Choroid plexus epithelial cell (primary cell): ENCODE data around the gene EHBP1.
A peak's percentile ranks its signal among the peaks of the same experiment; 100 is the strongest.

Experiments used
- DNase-seq: peaks from one replicate; pipeline ENCODE4 v3.0.0-alpha.2; 2010; ENCODE audit warnings: low read depth
- H3K4me3 ChIP-seq: 2 replicates; pipeline ENCODE4 v1.5.1; 2011; ENCODE audit warnings: low read depth, mild to moderate bottlenecking, control low read depth, low read length, moderate library complexity
- TF ChIP-seq, protein P1 (sequence below): conservative IDR thresholded peaks from 2 replicates; pipeline ENCODE4 v1.5.1; 2011; ENCODE audit warnings: low read depth, mild to moderate bottlenecking, control low read depth, inconsistent platforms, low read length, moderate library complexity

The EHBP1 gene

DNA sequence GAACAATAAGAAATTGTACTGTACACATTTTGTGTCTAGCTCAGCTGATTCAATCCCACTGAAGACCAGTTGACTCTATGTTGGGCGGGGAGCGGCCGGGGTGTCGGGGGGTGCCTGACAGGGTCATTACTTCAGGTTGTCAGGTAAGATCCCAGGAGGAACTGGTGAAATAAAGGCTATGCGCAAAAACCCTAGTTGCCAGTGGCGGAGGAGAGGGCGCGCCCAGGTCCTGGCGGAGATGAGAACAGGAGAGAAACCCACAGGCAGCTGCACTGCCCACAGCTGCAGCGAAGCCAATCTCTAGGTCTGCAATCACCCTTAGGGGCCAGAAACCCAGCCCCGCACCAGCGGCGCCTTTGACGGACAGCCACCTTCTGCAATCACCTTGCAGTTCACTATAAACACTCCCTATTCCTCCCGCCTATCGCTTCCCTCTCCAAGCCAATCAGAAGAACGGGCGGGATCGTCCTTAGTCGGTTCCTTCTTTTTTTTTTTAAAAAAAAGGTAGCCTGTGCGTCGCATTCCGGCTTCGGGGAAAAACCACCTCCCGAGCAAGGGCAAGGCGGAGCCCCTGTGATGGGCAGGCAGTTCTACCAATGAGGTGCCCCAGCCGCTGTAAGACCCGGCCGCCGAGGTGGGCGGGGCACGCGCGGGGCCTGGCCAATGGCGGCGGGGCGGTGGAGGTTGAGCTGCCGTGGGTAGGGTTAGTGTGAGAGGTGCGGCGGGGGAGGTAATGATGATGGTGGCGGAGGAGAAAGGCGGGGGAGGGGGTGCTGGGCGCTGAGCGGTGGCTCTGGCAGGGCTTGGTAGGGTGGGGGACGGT lies at the start of gene EHBP1:
Gene EHBP1, plus strand, starts transcription at position 707 of the 823 bp plus-strand sequence. CDS start 1,479 bp downstream, outside the sequence.
- H3K4me3 ChIP-seq = peak within 1 kb of the TSS; percentile 83
- peak; percentile 100 for DNase-seq
- TF ChIP-seq, protein P1, sequence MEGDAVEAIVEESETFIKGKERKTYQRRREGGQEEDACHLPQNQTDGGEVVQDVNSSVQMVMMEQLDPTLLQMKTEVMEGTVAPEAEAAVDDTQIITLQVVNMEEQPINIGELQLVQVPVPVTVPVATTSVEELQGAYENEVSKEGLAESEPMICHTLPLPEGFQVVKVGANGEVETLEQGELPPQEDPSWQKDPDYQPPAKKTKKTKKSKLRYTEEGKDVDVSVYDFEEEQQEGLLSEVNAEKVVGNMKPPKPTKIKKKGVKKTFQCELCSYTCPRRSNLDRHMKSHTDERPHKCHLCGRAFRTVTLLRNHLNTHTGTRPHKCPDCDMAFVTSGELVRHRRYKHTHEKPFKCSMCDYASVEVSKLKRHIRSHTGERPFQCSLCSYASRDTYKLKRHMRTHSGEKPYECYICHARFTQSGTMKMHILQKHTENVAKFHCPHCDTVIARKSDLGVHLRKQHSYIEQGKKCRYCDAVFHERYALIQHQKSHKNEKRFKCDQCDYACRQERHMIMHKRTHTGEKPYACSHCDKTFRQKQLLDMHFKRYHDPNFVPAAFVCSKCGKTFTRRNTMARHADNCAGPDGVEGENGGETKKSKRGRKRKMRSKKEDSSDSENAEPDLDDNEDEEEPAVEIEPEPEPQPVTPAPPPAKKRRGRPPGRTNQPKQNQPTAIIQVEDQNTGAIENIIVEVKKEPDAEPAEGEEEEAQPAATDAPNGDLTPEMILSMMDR = no peak

GRCh38 chr2:62657783-62658182 lies 47.7 kb upstream of the EHBP1 start:
- DNase-seq = no peak
- no peak overlapping the region for H3K4me3 ChIP-seq
- TF ChIP-seq, protein P1 = no peak

GRCh38 chr2:62658891-62659290 lies 46.6 kb upstream of the EHBP1 start:
- TF ChIP-seq, protein P1 = no peak
- DNase-seq = no peak
- no peak overlapping the region for H3K4me3 ChIP-seq

- H3K4me3 ChIP-seq = no peak overlapping the region
- DNase-seq = no peak
- TF ChIP-seq, protein P1 = no peak
Measured at GRCh38 chr2:62660087-62660486, 45.4 kb upstream of the EHBP1 start.

DNA sequence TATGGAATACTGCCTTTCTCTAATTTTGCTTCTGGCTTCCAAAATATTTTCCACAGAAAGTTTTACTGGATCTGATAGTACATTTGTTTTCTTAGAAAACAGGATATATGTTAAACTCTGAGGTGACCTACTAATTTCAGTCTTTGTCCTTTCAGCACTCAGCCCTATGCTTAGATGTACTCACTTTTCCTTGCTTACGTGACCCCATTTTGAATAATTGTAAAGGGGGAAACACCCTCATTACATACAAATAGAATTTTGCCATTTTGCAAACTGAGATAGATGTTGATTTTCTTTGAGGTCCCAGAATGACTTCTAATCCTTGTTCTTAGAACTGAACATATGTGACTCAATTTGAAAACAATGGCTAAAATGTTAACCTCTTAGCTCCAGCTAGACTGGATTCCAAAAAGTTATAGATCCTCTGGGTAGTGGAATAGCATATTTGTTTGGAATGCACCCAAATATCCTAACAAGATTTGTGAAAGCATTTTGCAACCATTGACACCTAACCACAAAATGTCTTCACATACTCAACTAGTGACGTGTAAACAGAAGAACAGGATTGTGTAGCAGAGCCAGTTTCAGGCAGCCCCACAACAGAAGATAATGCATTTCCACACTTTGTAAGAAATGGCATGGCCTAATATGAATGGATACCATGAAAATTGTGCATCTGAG lies 44.8 kb upstream of the EHBP1 start:
- TF ChIP-seq, protein P1 = no peak

DNA sequence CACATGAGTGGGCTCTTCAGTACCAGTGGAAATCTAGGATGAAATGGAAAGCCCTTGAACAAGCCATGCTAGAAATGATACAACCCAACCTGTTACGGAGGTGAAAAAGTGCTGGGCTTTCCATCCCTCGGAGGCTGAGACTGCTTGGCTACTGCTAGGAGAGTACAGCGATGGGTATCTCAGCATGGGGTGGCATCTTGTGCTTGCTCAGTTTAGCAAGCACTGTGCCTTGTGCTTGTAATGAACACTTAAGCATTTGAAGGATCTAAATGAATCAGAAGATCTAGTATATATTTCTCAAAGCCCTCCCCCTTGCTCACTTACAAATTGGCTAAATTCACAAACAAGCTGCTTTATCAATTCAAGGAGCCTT lies 44.3 kb upstream of the EHBP1 start:
- peak; percentile 85 for DNase-seq
- TF ChIP-seq, protein P1 = no peak
- no peak overlapping the region for H3K4me3 ChIP-seq

More for the DNA sequence above, 44.8 kb upstream of the EHBP1 start:
- peak; percentile 98 for DNase-seq
- H3K4me3 ChIP-seq = no peak overlapping the region
